ENCODE data around the gene NRP1.
A peak's percentile ranks its signal among the peaks of the same experiment; 100 is the strongest.

The NRP1 gene

GRCh38 chr10:33370434-33370930, 36.0 kb upstream of the NRP1 start:
- H3K4me1 ChIP-seq (ENCODE audit: insufficient read depth, poor library complexity, severe bottlenecking): peaks cover 9% of the 10 kb centered on the region
- H3K27ac ChIP-seq (ENCODE audit: poor library complexity, severe bottlenecking): no peak overlapping the region
- no peaks in the 10 kb centered on the region for H3K9me3 ChIP-seq (ENCODE audit: severe bottlenecking)
- H3K4me3 ChIP-seq (ENCODE audit: severe bottlenecking): no peak overlapping the region
- no peak for ATAC-seq (ENCODE audit: low read depth)
- H3K36me3 ChIP-seq (ENCODE audit: low read depth): no peaks in the 10 kb centered on the region
- no peak for TF ChIP-seq CTCF (IDR thresholded peaks at IDR 0.05; ENCODE audit: poor library complexity, severe bottlenecking)
- H3K27me3 ChIP-seq (ENCODE audit: insufficient read depth, poor library complexity, severe bottlenecking): no peaks in the 10 kb centered on the region
- DNase-seq (ENCODE audit: low spot score): no peak

GRCh38 chr10:33368086-33368485, 33.6 kb upstream of the NRP1 start:
- no peak for TF ChIP-seq CTCF (IDR thresholded peaks at IDR 0.05; ENCODE audit: poor library complexity, severe bottlenecking)
- Histone ChIP-seq H3K27ac (ENCODE audit: poor library complexity, severe bottlenecking) (no peak overlapping the region), H3K27me3 (ENCODE audit: insufficient read depth, poor library complexity, severe bottlenecking) (no peaks in the 10 kb centered on the region), H3K36me3 (ENCODE audit: low read depth) (no peaks in the 10 kb centered on the region), H3K9me3 (ENCODE audit: severe bottlenecking) (no peaks in the 10 kb centered on the region), H3K4me1 (ENCODE audit: insufficient read depth, poor library complexity, severe bottlenecking) (peaks cover 31% of the 10 kb centered on the region), H3K4me3 (ENCODE audit: severe bottlenecking) (no peak overlapping the region)
- ATAC-seq (ENCODE audit: low read depth): no peak
- no peak for DNase-seq (ENCODE audit: low spot score)

GRCh38 chr10:33365871-33366411, 31.5 kb upstream of the NRP1 start:
- DNase-seq (ENCODE audit: low spot score): peak; percentile 67
- TF ChIP-seq CTCF (IDR thresholded peaks at IDR 0.05; ENCODE audit: poor library complexity, severe bottlenecking): no peak
- no peaks in the 10 kb centered on the region for H3K36me3 ChIP-seq (ENCODE audit: low read depth)
- peak overlapping the region; percentile 99 for H3K27ac ChIP-seq (ENCODE audit: poor library complexity, severe bottlenecking)
- ATAC-seq (ENCODE audit: low read depth): peak; percentile 94
- no peak overlapping the region for H3K4me3 ChIP-seq (ENCODE audit: severe bottlenecking)
- no peaks in the 10 kb centered on the region for H3K9me3 ChIP-seq (ENCODE audit: severe bottlenecking)
- no peaks in the 10 kb centered on the region for H3K27me3 ChIP-seq (ENCODE audit: insufficient read depth, poor library complexity, severe bottlenecking)
- peaks cover 40% of the 10 kb centered on the region for H3K4me1 ChIP-seq (ENCODE audit: insufficient read depth, poor library complexity, severe bottlenecking)

GRCh38 chr10:33365301-33365700, 30.8 kb upstream of the NRP1 start:
- no peak for TF ChIP-seq CTCF (IDR thresholded peaks at IDR 0.05; ENCODE audit: poor library complexity, severe bottlenecking)
- peak; percentile 2; the same call in 1 of the 3 replicates for ATAC-seq (ENCODE audit: low read depth)
- Histone ChIP-seq H3K27me3 (ENCODE audit: insufficient read depth, poor library complexity, severe bottlenecking) (no peaks in the 10 kb centered on the region), H3K36me3 (ENCODE audit: low read depth) (no peaks in the 10 kb centered on the region), H3K4me3 (ENCODE audit: severe bottlenecking) (no peak overlapping the region), H3K27ac (ENCODE audit: poor library complexity, severe bottlenecking) (peak overlapping the region; percentile 99), H3K9me3 (ENCODE audit: severe bottlenecking) (no peaks in the 10 kb centered on the region), H3K4me1 (ENCODE audit: insufficient read depth, poor library complexity, severe bottlenecking) (peaks cover 40% of the 10 kb centered on the region)
- no peak for DNase-seq (ENCODE audit: low spot score)

GRCh38 chr10:33363106-33363505, 28.6 kb upstream of the NRP1 start:
- DNase-seq (ENCODE audit: low spot score): no peak
- no peak overlapping the region for H3K4me3 ChIP-seq (ENCODE audit: severe bottlenecking)
- peaks cover 40% of the 10 kb centered on the region for H3K4me1 ChIP-seq (ENCODE audit: insufficient read depth, poor library complexity, severe bottlenecking)
- H3K36me3 ChIP-seq (ENCODE audit: low read depth): no peaks in the 10 kb centered on the region
- peak overlapping the region; percentile 99 for H3K27ac ChIP-seq (ENCODE audit: poor library complexity, severe bottlenecking)
- no peak for TF ChIP-seq CTCF (IDR thresholded peaks at IDR 0.05; ENCODE audit: poor library complexity, severe bottlenecking)
- H3K27me3 ChIP-seq (ENCODE audit: insufficient read depth, poor library complexity, severe bottlenecking): no peaks in the 10 kb centered on the region
- H3K9me3 ChIP-seq (ENCODE audit: severe bottlenecking): no peaks in the 10 kb centered on the region
- peak; percentile 28; the same call in 2 of the 3 replicates for ATAC-seq (ENCODE audit: low read depth)
